Pancreas (tissue), 10 donors: ENCODE measurements around the gene AGBL4. TPM values are rescaled to one million over a fixed set of nuclear protein-coding genes. Genes with fewer than 3 reads are reported as not detected.

Experiments used
- ATAC-seq, 4 donors: fragments of 200-7000 bp; cut with Tn5 transposase; one replicate each; pipeline versions ENCODE4 v1.8.0 to v1.9.1; 2020; ENCODE audit warnings: mild to moderate bottlenecking in 4 of 4, moderate library complexity in 4 of 4
- DNase-seq, 6 donors: peaks; one replicate each; pipeline ENCODE4 v3.0.0-alpha.2; 2020
- FAIRE-seq: peaks from 2 replicates; lab custom pipeline; 2012; peaks lifted over from hg19 to GRCh38; lab: Jason Lieb, UNC
- H3K27ac ChIP-seq, 4 donors: fragments of 200-600 bp; sonication (generic); 1 replicate in 3 of 4; 2 replicates in 1 of 4; pipeline versions ENCODE4 v1.5.0 to v1.8.0; 2020
- H3K27me3 ChIP-seq, 4 donors: fragments of 200-600 bp; one replicate each; pipeline ENCODE4 v1.8.0; 2021
- H3K36me3 ChIP-seq, 3 donors: fragments of 200-600 bp; sonication (generic) in 1 of 3; one replicate each; pipeline versions ENCODE4 v1.5.0 to v1.8.0; 2020 to 2021
- H3K4me1 ChIP-seq, 3 donors: fragments of 200-600 bp; one replicate each; pipeline ENCODE4 v1.8.0; 2021
- H3K4me3 ChIP-seq, 4 donors: fragments of 200-600 bp; sonication (generic) in 2 of 4; one replicate each; pipeline versions ENCODE4 v1.5.0 to v1.8.0; 2020 to 2021
- H3K9me3 ChIP-seq, 4 donors: fragments of 200-600 bp; one replicate each; pipeline ENCODE4 v1.8.0; 2021
- CTCF ChIP-seq, 4 donors: fragments of 200-600 bp; sonication (generic) in 3 of 4; IDR thresholded peaks; one replicate each; pipeline versions ENCODE4 v1.5.0 to v1.8.0; 2021; ENCODE audit warnings: antibody characterized with exemption in 4 of 4
- WGBS, 2 donors: extraction: QIAGEN DNeasy Blood & Tissue Kit; methylation state at CpG; one replicate each; pipeline ENCODE4 v1.1.7; 2013; 5-methylcytosine and 5-hydroxymethylcytosine counted together
- intact Hi-C, 3 donors: fragments of 100-400 bp; cut with DNase I; formaldehyde crosslinking; loops; one replicate each; pipeline versions ENCODE4 v1.11.1 to v1.14.2; 2022
- polyA plus RNA-seq, 2 donors: library from polyadenylated mRNA; stranded (reverse); fragments of 200-250 nt; gene quantifications; one replicate each; pipeline ENCODE4 v1.2.3, GENCODE V29; 2013
- total RNA-seq, 6 donors: library from RNA; stranded (reverse); fragmentation: NEBNext Ultra II Directional in 4 of 6; extraction: Animal tissue kit (Norgen Biotek cat#: 25700) in 4 of 6; gene quantifications; one replicate each; pipeline versions ENCODE4 v1.2.1 to v1.2.4, GENCODE V29; 2021 to 2023
- donor health status: healthy with polysubstance abuse.
- donor health status: DM: no; HTN: no; CAD: no; lungs with moderate emphysema.
- donor health status: DM: no; HTN: no; CAD: no.
- donor health status: control.
- donor health status: control.
- donor health status: Bipolar disorder and iron deficiency.
- donor health status: DM: yes; HTN: yes; CAD: no.
- donor health status: DM: no; HTN: no; CAD: no.
- donor health status: DM: no; HTN: no; CAD: no.
- donor health status: DM: yes; HTN: yes; CAD: no.

Gene AGBL4
- total and polyA plus RNA-seq, 8 donors: 0.15 to 1.2 (median 0.59) TPM

GRCh38 chr1:49389699-49390098 lies 634.1 kb downstream of the AGBL4 start:
- no peaks in the 10 kb centered on the region for H3K9me3 ChIP-seq
- DNase-seq (no peak), FAIRE-seq (no peak), ATAC-seq (no peak)
- intact Hi-C loops: no loop called here
- H3K27me3 ChIP-seq: no peaks in the 10 kb centered on the region
- no peaks in the 10 kb centered on the region for H3K4me1 ChIP-seq
- no peak overlapping the region for H3K27ac ChIP-seq
- H3K36me3 ChIP-seq: no peaks in the 10 kb centered on the region
- no peak for TF ChIP-seq CTCF (IDR thresholded peaks at IDR 0.05)
- no peak overlapping the region for H3K4me3 ChIP-seq

GRCh38 chr1:49364676-49365075 lies 659.1 kb downstream of the AGBL4 start:
- FAIRE-seq: no peak
- no peak overlapping the region for H3K4me3 ChIP-seq
- ATAC-seq: no peak
- no peak for TF ChIP-seq CTCF (IDR thresholded peaks at IDR 0.05)
- no peaks in the 10 kb centered on the region for H3K36me3 ChIP-seq
- H3K27me3 ChIP-seq: no peaks in the 10 kb centered on the region
- H3K9me3 ChIP-seq: no peaks in the 10 kb centered on the region
- no peaks in the 10 kb centered on the region for H3K4me1 ChIP-seq
- no peak for DNase-seq
- H3K27ac ChIP-seq: no peak overlapping the region
- intact Hi-C loops: no loop called here
- 85 to 89% methylated on average over 7 of the region's 7 CpGs for WGBS, 2 donors

GRCh38 chr1:49363628-49364027 lies 660.1 kb downstream of the AGBL4 start:
- no peak for TF ChIP-seq CTCF (IDR thresholded peaks at IDR 0.05)
- ATAC-seq (no peak), FAIRE-seq (no peak), DNase-seq (no peak)
- Histone ChIP-seq H3K27ac (no peak overlapping the region), H3K4me1 (no peaks in the 10 kb centered on the region), H3K4me3 (no peak overlapping the region), H3K36me3 (no peaks in the 10 kb centered on the region), H3K27me3 (no peaks in the 10 kb centered on the region), H3K9me3 (no peaks in the 10 kb centered on the region)
- 45 to 47% methylated on average over 1 of the region's 1 CpG for WGBS, 2 donors
- intact Hi-C loops: no loop called here

GRCh38 chr1:49358036-49358435 lies 665.7 kb downstream of the AGBL4 start:
- no peak for DNase-seq
- no peaks in the 10 kb centered on the region for H3K27me3 ChIP-seq
- no peaks in the 10 kb centered on the region for H3K9me3 ChIP-seq
- 32 to 33% methylated on average over 1 of the region's 1 CpG for WGBS, 2 donors
- intact Hi-C loops: no loop called here
- H3K4me1 ChIP-seq: no peaks in the 10 kb centered on the region
- no peak for ATAC-seq
- no peaks in the 10 kb centered on the region for H3K36me3 ChIP-seq
- no peak for FAIRE-seq
- H3K27ac ChIP-seq: no peak overlapping the region
- no peak for TF ChIP-seq CTCF (IDR thresholded peaks at IDR 0.05)
- no peak overlapping the region for H3K4me3 ChIP-seq

GRCh38 chr1:49356594-49356993 lies 667.2 kb downstream of the AGBL4 start:
- no peaks in the 10 kb centered on the region for H3K9me3 ChIP-seq
- no peak overlapping the region for H3K4me3 ChIP-seq
- no peak for TF ChIP-seq CTCF (IDR thresholded peaks at IDR 0.05)
- no peaks in the 10 kb centered on the region for H3K36me3 ChIP-seq
- intact Hi-C loops: no loop called here
- ATAC-seq (peak in 2 of 4 donors; percentile 43 to 48), DNase-seq (no peak), FAIRE-seq (no peak)
- no peak overlapping the region for H3K27ac ChIP-seq
- H3K27me3 ChIP-seq: no peaks in the 10 kb centered on the region
- no peaks in the 10 kb centered on the region for H3K4me1 ChIP-seq
